HEK293T (cell line): ENCODE results near the gene SPDYA.

Source experiments
- CTBP1 ChIP-seq: fragments of 450-650 bp; IDR thresholded peaks from 2 replicates; pipeline ENCODE4 v1.6.1; 2016; ENCODE audit warnings: borderline replicate concordance
- FOXM1 ChIP-seq: fragments of 450-650 bp; IDR thresholded peaks from 2 replicates; pipeline ENCODE4 v1.6.1; 2017; ENCODE audit warnings: mild to moderate bottlenecking, borderline replicate concordance
- SUZ12 ChIP-seq: fragments of 450-650 bp; IDR thresholded peaks from 2 replicates; pipeline ENCODE4 v1.6.1; 2016; ENCODE audit warnings: mild to moderate bottlenecking

DNA sequence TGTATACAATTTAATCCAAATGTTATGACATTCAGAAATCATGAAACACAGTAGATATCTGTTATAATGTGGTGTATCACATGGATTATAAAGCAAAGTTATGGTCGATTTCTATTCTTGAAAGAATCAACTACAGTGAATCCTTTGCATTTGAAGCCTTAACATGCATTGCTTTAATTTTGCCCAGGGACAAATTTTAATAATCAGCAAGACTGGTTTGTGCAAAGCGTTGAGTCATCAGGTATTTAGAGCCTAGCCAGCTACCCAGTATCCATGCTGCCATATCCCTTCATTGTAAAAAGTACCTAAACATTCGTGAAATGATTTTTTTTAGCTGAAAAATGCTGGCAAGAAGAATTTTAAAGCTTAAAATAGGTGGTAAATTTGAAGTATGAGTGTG, 8.9 kb upstream of the SPDYA start:
- TF ChIP-seq SUZ12 (no peak), FOXM1 (no peak), CTBP1 (no peak)
